Measurements from ENCODE around the gene KRTAP10-1. TPM values are rescaled to one million over a fixed set of nuclear protein-coding genes. Genes with fewer than 3 reads are reported as not detected.
"Not testable (repeated sequence)": the region's sequence is repeated elsewhere in the genome, so short reads cannot be mapped to it uniquely, and the experiment has no call there.

Gene KRTAP10-1
- total RNA-seq, 3 donors from 2014 or later: not detected

DNA sequence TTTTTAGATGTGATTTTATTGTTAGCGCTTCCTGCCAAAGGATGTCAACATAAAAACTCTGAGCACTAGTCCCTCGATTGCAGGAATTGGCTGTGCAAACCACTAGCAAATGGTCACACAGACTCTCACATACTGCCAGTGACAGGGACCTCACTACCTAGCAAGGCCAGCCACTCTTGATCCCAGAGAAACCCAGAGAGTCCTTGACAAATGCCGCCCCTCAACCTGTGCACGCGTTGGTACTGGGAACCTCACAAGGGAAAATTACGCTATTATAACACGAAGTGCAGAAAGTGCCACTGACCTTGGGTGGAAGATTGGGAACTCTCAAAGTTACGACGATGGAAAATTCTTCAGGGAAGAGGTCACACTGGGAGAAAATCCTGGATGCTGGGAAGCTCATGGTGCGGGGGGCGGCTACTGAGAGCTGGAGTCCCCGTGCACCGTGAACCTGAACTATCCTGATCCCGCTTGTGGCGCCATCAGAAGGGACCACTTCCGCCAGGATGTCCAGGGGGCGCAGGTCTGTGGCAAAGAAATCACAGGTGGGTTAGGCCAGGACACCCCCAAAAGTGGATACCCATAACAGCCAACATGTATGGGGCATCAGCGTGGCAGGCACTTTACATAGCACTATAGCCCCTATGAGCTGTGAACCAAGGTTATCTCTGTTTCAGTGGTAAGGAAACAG lies 27.6 kb upstream of the KRTAP10-1 start:
- no peak for ATAC-seq
- intact Hi-C loops (cut with DNase I, micrococcal nuclease): no loop called here
- TF ChIP-seq, protein P1, sequence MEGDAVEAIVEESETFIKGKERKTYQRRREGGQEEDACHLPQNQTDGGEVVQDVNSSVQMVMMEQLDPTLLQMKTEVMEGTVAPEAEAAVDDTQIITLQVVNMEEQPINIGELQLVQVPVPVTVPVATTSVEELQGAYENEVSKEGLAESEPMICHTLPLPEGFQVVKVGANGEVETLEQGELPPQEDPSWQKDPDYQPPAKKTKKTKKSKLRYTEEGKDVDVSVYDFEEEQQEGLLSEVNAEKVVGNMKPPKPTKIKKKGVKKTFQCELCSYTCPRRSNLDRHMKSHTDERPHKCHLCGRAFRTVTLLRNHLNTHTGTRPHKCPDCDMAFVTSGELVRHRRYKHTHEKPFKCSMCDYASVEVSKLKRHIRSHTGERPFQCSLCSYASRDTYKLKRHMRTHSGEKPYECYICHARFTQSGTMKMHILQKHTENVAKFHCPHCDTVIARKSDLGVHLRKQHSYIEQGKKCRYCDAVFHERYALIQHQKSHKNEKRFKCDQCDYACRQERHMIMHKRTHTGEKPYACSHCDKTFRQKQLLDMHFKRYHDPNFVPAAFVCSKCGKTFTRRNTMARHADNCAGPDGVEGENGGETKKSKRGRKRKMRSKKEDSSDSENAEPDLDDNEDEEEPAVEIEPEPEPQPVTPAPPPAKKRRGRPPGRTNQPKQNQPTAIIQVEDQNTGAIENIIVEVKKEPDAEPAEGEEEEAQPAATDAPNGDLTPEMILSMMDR (IDR thresholded peaks at IDR 0.05): no peak
- Histone ChIP-seq H3K4me3 (no peak overlapping the region), H3K4me1 (ENCODE audit: low read depth) (no peaks in the 10 kb centered on the region), H3K36me3 (ENCODE audit: low read depth) (no peaks in the 10 kb centered on the region), H3K9me3 (no peaks in the 10 kb centered on the region)
- DNase-seq: no peak

DNA sequence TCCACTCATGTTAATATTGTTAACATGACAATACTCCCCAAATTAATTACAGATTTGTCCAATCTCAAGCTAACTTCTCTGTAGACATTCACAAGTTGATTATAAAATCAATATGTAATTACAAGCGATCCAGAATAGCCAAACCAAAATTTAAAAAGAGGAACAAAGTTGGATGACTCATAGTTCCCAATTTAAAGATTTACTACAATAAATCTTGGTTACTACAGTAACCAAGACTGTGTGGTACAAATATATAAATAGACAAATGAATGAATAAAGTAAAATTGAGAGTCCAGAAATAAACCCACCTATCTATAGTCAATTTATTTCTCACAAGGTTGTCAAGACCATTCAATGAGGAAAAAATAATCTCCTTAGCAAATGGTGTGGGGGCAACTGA lies 26.4 kb upstream of the KRTAP10-1 start:
- no peaks in the 10 kb centered on the region for H3K4me1 ChIP-seq (ENCODE audit: low read depth)

DNA sequence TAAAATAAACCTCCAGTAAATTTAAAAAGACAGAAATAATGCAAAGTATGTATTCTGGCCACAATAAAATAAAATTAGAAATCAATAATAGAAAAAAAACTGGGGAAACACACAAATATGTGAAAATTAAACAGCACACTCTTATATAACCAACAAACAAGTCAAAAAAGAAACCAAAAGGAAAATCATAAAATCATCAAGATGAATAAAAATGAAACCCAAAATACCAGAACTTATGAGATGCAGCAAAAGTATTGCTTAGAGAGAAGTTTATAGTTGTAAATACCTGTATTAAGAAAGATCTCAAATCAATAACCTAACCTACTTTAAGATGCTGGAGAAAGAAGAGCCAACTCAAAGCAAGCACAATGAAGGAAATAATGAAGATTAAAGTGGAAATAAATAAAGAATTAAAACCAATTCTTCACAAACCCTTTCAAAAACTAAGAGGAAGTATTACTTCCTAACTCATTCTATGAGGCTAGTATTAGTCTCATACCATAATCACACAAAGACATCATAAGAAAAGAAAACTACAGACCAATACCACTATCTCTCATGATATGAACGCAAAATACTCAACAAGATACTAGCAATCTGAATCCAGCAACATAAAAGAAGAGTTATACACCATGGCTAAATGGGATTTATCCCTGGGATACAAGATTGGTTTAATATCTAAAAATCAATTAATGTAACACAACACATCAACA lies 25.0 kb upstream of the KRTAP10-1 start:
- intact Hi-C loops (cut with DNase I, micrococcal nuclease): no loop called here
- TF ChIP-seq, protein P1 (IDR thresholded peaks at IDR 0.05): no peak

More for the DNA sequence above, 26.4 kb upstream of the KRTAP10-1 start:
- ATAC-seq: no peak
- Histone ChIP-seq H3K4me3 (no peak overlapping the region), H3K9me3 (no peaks in the 10 kb centered on the region), H3K36me3 (ENCODE audit: low read depth) (no peaks in the 10 kb centered on the region)
- intact Hi-C loops (cut with DNase I, micrococcal nuclease): no loop called here
- TF ChIP-seq, protein P1 (IDR thresholded peaks at IDR 0.05): no peak
- DNase-seq: no peak

DNA sequence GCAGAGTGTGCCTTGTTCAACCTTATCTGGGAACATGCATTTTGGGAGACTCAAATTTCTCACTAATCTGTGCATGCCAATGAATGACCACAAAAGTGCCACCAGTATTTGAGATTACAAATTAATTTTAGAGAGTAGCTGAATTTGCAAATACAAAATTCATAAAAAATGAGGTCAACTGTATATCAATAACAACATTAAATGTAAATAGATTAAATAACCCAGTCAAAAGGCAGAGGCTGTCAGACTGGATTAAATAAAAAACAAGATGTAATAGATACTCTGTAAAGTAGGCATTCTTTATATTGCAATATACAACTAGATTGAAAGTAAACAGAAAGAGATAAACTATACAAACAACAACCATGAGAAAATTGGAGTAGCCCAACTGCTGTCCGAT lies 24.1 kb upstream of the KRTAP10-1 start:
- Histone ChIP-seq H3K36me3 (ENCODE audit: low read depth) (no peaks in the 10 kb centered on the region), H3K4me1 (ENCODE audit: low read depth) (no peaks in the 10 kb centered on the region), H3K4me3 (no peak overlapping the region), H3K9me3 (no peaks in the 10 kb centered on the region)
- DNase-seq (no peak), ATAC-seq (no peak)
- intact Hi-C loops (cut with DNase I, micrococcal nuclease): no loop called here
- TF ChIP-seq, protein P1 (IDR thresholded peaks at IDR 0.05): no peak

More for the DNA sequence above, 25.0 kb upstream of the KRTAP10-1 start:
- DNase-seq (no peak), ATAC-seq (no peak)
- Histone ChIP-seq H3K36me3 (ENCODE audit: low read depth) (no peaks in the 10 kb centered on the region), H3K9me3 (no peaks in the 10 kb centered on the region), H3K4me1 (ENCODE audit: low read depth) (no peaks in the 10 kb centered on the region), H3K4me3 (no peak overlapping the region)

DNA sequence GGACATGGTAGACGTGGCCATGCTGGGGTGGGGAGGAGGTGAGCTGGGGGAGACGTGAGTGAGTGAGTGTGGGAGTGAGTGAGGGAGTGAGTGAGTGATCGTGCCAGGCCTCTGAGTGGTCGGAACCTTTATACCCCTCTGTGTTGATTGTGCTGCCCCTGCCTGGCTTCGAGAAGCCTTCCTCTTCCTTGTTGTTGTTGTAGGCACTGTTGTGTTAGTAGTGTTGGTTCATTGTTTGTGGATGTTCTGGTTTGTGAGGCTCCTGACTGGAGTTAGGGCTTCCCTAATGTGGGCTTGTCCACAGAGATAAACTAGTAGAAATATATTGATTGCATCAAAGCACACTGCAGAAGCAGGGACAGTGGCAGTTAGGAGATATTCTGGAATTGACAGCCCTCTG lies 18.7 kb upstream of the KRTAP10-1 start, which contains the start of gene KRTAP10-3:
TSS of gene KRTAP10-3 (minus strand) at position 101 of the 400 bp plus-strand sequence. CDS start at position 21, 80 bp downstream.
- intact Hi-C loops (cut with DNase I, micrococcal nuclease): no loop called here

DNA sequence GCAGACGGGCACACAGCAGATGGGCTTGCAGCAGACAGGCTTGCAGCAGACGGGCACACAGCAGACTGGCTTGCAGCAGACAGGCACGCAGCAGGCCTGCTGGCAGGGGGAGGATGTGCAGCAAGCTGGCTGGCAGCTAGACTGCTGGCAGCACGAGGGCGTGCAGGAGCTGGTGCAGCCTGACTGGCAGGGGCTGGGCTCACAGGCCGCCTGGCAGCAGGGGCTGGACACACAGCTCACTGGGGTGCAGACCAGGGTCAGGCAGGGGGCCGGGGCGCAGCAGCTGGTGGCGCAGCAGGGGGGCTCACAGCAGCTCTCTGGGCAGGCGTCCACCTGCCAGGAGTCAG lies 18.3 kb upstream of the KRTAP10-1 start:
- H3K9me3 ChIP-seq; H3K36me3 ChIP-seq (ENCODE audit: low read depth); H3K4me3 ChIP-seq; DNase-seq; H3K4me1 ChIP-seq (ENCODE audit: low read depth); ATAC-seq; intact Hi-C loops (cut with DNase I, micrococcal nuclease): not testable (repeated sequence)

More for the DNA sequence above, 18.7 kb upstream of the KRTAP10-1 start, which contains the start of gene KRTAP10-3:
- TF ChIP-seq, protein P1 (IDR thresholded peaks at IDR 0.05): no peak
- Histone ChIP-seq H3K9me3 (no peaks in the 10 kb centered on the region), H3K36me3 (ENCODE audit: low read depth) (no peaks in the 10 kb centered on the region), H3K4me3 (no peak within 1 kb of the TSS), H3K4me1 (ENCODE audit: low read depth) (no peaks in the 10 kb centered on the region)
- DNase-seq (no peak), ATAC-seq (no peak)

Measured in mucosa of descending colon (tissue), 3 donors.